Osteocyte (in vitro differentiated cells): ENCODE data around the gene TUBGCP2. TPM values are rescaled to one million over a fixed set of nuclear protein-coding genes. Genes with fewer than 3 reads are reported as not detected.

Experiments used
- DNase-seq: peaks from one replicate; pipeline ENCODE4 v3.0.0; 2021; ENCODE audit warnings: mixed read lengths; ENCODE audit not compliant: unreplicated experiment; ENCODE audit errors: extremely low spot score
- H3K27ac Mint-ChIP-seq: one replicate; pipeline ENCODE4 v1.8.0; 2021; ENCODE audit warnings: mild to moderate bottlenecking, mixed read lengths; ENCODE audit not compliant: unreplicated experiment
- H3K27me3 Mint-ChIP-seq: one replicate; pipeline ENCODE4 v1.8.0; 2021; ENCODE audit warnings: mixed read lengths; ENCODE audit not compliant: unreplicated experiment
- H3K36me3 Mint-ChIP-seq: one replicate; pipeline ENCODE4 v1.8.0; 2021; ENCODE audit warnings: mixed read lengths; ENCODE audit not compliant: unreplicated experiment
- H3K4me1 Mint-ChIP-seq: one replicate; pipeline ENCODE4 v1.8.0; 2021; ENCODE audit warnings: mixed read lengths; ENCODE audit not compliant: unreplicated experiment
- H3K4me3 Mint-ChIP-seq: one replicate; pipeline ENCODE4 v1.8.0; 2021; ENCODE audit warnings: mild to moderate bottlenecking, moderate library complexity, mixed read lengths; ENCODE audit not compliant: unreplicated experiment
- H3K9me3 Mint-ChIP-seq: one replicate; pipeline ENCODE4 v1.8.0; 2021; ENCODE audit warnings: mixed read lengths; ENCODE audit not compliant: unreplicated experiment
- CTCF ChIP-seq: fragments of 200-600 bp; sonication (generic); IDR thresholded peaks from 2 replicates; pipeline ENCODE4 v1.5.0; 2021; ENCODE audit warnings: antibody characterized with exemption, mild to moderate bottlenecking, moderate library complexity
- total RNA-seq: library from RNA; stranded (reverse); gene quantifications from 2 replicates; pipeline ENCODE4 v1.2.1, GENCODE V29; 2021

The TUBGCP2 gene
- total RNA-seq, 1 donor from 2014 or later = 75.2 TPM

GRCh38 chr10:133294189-133294588 lies 14.5 kb downstream of the TUBGCP2 start:
- no peak overlapping the region for H3K27ac Mint-ChIP-seq
- H3K27me3 Mint-ChIP-seq = no peaks in the 10 kb centered on the region
- H3K4me1 Mint-ChIP-seq = peaks cover 13% of the 10 kb centered on the region
- H3K36me3 Mint-ChIP-seq = peaks cover 42% of the 10 kb centered on the region
- no peak for DNase-seq
- no peak overlapping the region for H3K4me3 Mint-ChIP-seq
- TF ChIP-seq CTCF = no peak
- H3K9me3 Mint-ChIP-seq = no peaks in the 10 kb centered on the region

DNA sequence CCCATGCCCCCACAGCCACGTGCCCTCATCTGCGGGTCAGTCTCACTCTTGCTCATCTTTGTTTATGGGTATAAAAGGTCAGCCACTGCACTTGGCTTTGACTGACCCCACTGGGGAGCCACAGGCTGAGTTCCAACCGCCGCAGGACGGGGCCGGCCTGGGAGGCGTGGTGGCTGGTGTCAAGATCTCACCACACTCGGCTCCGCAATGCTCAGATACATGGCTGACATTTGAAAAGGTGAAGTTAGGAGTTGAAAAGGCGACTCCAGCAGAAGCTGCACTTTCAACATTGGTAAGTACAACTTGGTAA lies 14.9 kb downstream of the TUBGCP2 start:
- Mint-ChIP-seq H3K9me3 (no peaks in the 10 kb centered on the region), H3K27me3 (no peaks in the 10 kb centered on the region), H3K27ac (no peak overlapping the region), H3K4me1 (peaks cover 13% of the 10 kb centered on the region), H3K4me3 (no peak overlapping the region), H3K36me3 (peaks cover 42% of the 10 kb centered on the region)
- no peak for TF ChIP-seq CTCF
- no peak for DNase-seq

- peaks cover 13% of the 10 kb centered on the region for H3K4me1 Mint-ChIP-seq
- no peak for TF ChIP-seq CTCF
- H3K9me3 Mint-ChIP-seq = no peaks in the 10 kb centered on the region
- H3K36me3 Mint-ChIP-seq = peaks cover 40% of the 10 kb centered on the region
- H3K4me3 Mint-ChIP-seq = no peak overlapping the region
- H3K27ac Mint-ChIP-seq = no peak overlapping the region
- DNase-seq = no peak
- H3K27me3 Mint-ChIP-seq = no peaks in the 10 kb centered on the region
These were observed 15.5 kb downstream of the TUBGCP2 start for GRCh38 chr10:133292919-133293809.

DNA sequence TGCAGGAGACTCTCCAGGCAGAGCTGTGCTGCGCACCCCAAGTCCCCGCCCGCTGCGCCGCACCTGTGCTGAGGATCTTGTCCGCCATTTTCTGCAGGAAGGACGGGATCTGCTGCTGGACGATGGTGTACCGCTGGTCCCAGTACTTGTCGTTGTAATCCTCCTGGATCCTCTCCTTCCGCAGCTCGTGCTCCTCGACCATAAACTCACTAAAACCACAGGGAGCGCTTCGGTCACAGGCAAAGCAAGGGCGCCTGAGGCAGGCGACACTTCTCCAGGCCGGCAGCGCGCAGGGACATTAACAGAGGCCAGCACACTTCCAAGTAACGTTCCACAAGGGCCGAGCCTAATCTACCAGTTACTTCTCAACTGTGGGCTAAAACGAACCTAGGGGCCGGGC lies 18.9 kb downstream of the TUBGCP2 start:
- H3K27me3 Mint-ChIP-seq = no peaks in the 10 kb centered on the region
- peaks cover 13% of the 10 kb centered on the region for H3K4me1 Mint-ChIP-seq
- no peak overlapping the region for H3K4me3 Mint-ChIP-seq
- H3K9me3 Mint-ChIP-seq = no peaks in the 10 kb centered on the region
- no peak for DNase-seq
- peaks cover 51% of the 10 kb centered on the region for H3K36me3 Mint-ChIP-seq
- no peak overlapping the region for H3K27ac Mint-ChIP-seq
- no peak for TF ChIP-seq CTCF

GRCh38 chr10:133287832-133288500 lies 20.7 kb downstream of the TUBGCP2 start:
- Mint-ChIP-seq H3K27ac (no peak overlapping the region), H3K4me1 (peaks cover 4% of the 10 kb centered on the region), H3K27me3 (no peaks in the 10 kb centered on the region), H3K9me3 (no peaks in the 10 kb centered on the region), H3K36me3 (peaks cover 54% of the 10 kb centered on the region), H3K4me3 (no peak overlapping the region)
- no peak for TF ChIP-seq CTCF
- DNase-seq = no peak
